Measurements from ENCODE around the gene USB1.

The USB1 gene

DNA sequence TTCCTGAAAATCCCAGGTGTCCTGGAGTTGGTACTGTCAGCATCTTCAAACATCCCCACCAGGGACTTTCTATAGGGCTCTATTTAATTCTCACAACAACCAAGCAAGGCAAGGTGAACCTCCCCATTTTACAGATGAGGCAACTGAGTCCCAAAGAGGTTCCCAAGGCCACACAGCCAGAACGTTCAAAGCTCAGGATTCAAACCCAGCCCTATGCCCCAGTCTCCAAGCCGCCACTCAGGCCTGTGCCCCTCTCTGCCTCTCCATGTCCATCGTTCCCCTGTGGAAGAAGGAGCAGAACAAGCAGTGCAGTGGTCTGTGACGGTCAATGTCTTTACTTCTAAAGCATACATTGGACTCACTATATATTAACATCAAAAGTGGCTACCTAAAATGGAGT lies 6.8 kb upstream of the USB1 start:
- no peaks in the 10 kb centered on the region for H3K9me3 Mint-ChIP-seq
- H3K27me3 Mint-ChIP-seq (ENCODE audit: low read depth) = no peaks in the 10 kb centered on the region
- peaks cover 37% of the 10 kb centered on the region for H3K36me3 Mint-ChIP-seq (ENCODE audit: low read depth)
- peak overlapping the region; percentile 40 for H3K4me3 Mint-ChIP-seq
- peak overlapping the region; percentile 10 for H3K27ac Mint-ChIP-seq
- peaks cover 36% of the 10 kb centered on the region for H3K4me1 Mint-ChIP-seq (ENCODE audit: low read depth)
- DNase-seq (ENCODE audit: low spot score) = no peak

DNA sequence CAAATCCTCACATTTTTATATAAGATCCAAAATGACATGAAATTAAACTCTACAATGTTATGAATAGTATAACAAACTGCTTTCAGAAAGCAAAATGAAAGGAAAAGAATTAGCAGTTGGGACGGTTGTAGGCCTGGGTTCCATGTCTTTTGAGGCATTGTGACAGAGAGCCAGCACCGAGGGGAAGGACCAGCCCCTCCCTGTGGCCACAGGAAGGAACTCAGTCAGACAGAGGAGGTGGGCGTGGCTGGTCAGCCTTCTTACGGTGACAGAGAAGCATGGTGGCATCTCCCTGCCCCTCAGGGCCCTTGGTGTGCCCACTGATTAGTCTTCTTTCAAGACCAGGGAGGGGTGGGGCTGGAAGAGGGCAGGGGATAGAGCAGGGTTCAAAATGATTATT lies 6.4 kb upstream of the USB1 start:
- DNase-seq (ENCODE audit: low spot score) = peak; percentile 26
- Mint-ChIP-seq H3K27ac (peak overlapping the region; percentile 26), H3K36me3 (ENCODE audit: low read depth) (peaks cover 37% of the 10 kb centered on the region), H3K4me1 (ENCODE audit: low read depth) (peaks cover 38% of the 10 kb centered on the region), H3K27me3 (ENCODE audit: low read depth) (no peaks in the 10 kb centered on the region), H3K9me3 (no peaks in the 10 kb centered on the region), H3K4me3 (peak overlapping the region; percentile 40)

DNA sequence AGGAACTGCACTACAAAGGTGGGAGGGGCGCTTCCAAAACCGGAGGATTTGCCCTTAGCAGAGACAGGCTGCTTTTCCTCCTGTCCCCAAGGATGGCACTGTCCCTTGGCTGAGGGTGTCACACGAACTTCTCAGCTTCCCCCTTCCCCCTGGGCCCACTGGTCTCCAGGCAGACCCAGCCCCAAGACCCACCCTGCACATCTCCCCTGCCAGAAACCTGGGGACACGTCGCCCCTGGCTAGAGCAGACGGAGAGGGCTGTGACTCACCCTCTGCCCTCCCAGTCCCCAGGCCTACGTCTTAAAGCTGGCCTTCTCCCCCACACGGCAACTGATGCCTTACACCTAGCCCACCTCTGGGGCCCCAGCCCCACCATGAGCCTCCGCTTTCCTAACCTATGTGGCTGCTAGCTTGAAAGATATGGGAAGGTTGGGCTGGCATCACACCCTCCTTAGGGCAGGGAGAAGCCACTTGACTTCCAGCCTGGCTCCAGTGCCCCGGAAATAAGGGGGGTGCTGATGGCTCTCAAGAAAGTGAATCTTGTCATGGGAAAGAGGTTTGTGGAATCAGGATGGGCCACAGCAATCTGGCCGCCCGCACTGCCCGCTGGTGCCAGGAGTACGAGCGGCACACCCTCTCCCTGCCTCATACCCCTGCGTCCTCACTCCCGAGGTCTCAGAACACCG lies 5.3 kb upstream of the USB1 start:
- peaks cover 37% of the 10 kb centered on the region for H3K36me3 Mint-ChIP-seq (ENCODE audit: low read depth)
- DNase-seq (ENCODE audit: low spot score) = no peak
- H3K4me3 Mint-ChIP-seq = no peak overlapping the region
- H3K27ac Mint-ChIP-seq = peak overlapping the region; percentile 31
- H3K27me3 Mint-ChIP-seq (ENCODE audit: low read depth) = no peaks in the 10 kb centered on the region
- no peaks in the 10 kb centered on the region for H3K9me3 Mint-ChIP-seq
- H3K4me1 Mint-ChIP-seq (ENCODE audit: low read depth) = peaks cover 38% of the 10 kb centered on the region

DNA sequence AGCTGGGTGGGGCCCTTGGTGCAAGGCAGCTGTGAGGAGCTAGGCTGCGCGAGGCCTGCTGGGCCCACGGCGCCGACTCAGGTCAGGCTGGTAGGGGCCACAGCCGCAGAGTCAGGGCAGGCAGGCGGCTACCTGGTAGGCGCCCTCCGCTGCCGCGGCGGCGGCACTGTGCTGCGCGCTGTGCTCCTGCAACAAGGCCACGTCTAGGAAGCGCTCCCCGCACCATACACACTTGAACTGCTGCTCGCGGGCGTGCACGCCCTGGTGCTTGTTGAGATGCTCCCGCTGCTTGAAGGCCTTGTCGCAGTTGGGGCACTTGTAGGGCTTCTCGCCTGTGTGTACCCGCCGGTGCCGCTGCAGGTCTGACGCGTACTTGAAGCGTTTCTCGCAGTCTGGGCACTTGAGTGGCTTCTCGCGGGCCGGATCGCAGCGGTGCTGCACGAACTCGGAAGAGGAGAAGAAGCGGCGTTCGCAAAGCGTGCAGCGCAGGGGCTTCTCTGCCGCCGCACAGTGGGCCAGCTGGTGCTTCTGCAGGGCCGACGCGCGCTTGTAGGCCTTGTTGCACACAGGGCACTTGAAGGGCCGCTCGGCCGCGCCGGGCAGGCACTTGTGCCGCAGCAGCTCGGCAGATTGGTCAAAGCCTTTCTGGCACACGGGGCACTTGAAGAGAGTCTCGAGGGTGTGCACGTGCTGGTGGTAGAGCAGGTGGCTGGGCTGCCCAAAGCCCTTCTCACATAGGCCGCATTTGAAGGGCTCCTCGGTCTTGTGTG lies 4.6 kb upstream of the USB1 start:
- H3K4me3 Mint-ChIP-seq = no peak overlapping the region
- peaks cover 38% of the 10 kb centered on the region for H3K4me1 Mint-ChIP-seq (ENCODE audit: low read depth)
- no peak for DNase-seq (ENCODE audit: low spot score)
- H3K27ac Mint-ChIP-seq = no peak overlapping the region
- peaks cover 37% of the 10 kb centered on the region for H3K36me3 Mint-ChIP-seq (ENCODE audit: low read depth)
- no peaks in the 10 kb centered on the region for H3K9me3 Mint-ChIP-seq
- no peaks in the 10 kb centered on the region for H3K27me3 Mint-ChIP-seq (ENCODE audit: low read depth)

DNA sequence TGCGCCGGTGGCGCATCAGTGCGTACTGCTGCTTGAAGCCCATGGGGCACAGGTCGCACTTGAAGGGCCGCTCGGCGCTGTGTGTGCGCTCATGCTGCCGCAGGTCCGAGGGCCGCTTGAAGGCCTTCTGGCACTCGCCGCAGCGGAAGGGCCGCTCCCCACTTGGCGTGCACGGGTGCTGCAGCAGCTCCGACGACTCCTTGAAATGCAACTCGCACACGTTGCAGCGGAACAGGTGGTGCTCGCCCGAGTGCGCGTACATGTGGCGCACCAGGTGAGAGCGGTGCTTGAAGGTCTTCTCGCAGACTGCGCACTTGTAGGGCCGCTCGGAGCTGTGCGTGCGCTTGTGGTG lies 4.1 kb upstream of the USB1 start:
- peaks cover 43% of the 10 kb centered on the region for H3K4me1 Mint-ChIP-seq (ENCODE audit: low read depth)
- H3K4me3 Mint-ChIP-seq = peak overlapping the region; percentile 24
- no peak overlapping the region for H3K27ac Mint-ChIP-seq
- DNase-seq (ENCODE audit: low spot score) = no peak
- H3K36me3 Mint-ChIP-seq (ENCODE audit: low read depth) = peaks cover 39% of the 10 kb centered on the region
- no peaks in the 10 kb centered on the region for H3K27me3 Mint-ChIP-seq (ENCODE audit: low read depth)
- no peaks in the 10 kb centered on the region for H3K9me3 Mint-ChIP-seq

DNA sequence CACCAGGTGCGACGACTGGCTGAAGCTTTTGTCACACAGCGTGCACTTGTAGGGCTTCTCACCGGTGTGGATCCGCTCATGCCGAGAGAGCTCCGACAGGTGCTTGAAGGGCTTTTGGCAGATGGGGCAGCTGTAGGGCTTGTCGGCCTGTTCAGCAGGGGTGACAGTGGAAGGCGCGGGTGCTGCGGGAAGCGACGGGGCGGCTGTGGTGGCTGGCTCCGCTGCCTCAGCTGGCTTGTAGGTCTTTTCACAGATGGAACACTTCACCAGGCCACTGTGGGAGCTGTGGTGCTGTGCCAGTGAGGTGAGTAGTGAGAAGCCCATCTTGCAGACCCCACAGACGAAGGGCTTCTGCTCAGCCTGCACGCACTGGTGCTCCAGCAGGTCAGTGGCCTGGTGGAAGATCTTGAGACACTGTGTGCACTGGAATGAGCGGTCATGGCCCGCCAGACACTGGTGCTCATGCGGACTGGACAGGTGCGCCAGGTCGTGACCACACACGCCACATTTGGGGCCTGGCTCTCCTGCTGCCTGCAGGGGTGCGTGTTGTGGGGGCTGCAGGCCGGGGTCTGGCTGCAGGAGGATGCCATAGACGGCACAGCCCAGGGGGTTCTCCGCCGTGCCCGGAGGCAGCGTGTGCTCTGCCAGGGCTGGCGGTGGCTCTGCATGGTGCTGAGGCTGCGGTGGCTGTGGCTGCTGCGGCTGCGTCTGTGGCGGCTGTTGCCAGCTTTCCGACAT lies 3.5 kb upstream of the USB1 start:
- no peaks in the 10 kb centered on the region for H3K27me3 Mint-ChIP-seq (ENCODE audit: low read depth)
- DNase-seq (ENCODE audit: low spot score) = no peak
- H3K36me3 Mint-ChIP-seq (ENCODE audit: low read depth) = peaks cover 42% of the 10 kb centered on the region
- H3K27ac Mint-ChIP-seq = peak overlapping the region; percentile 90
- H3K4me3 Mint-ChIP-seq = peak overlapping the region; percentile 87
- peaks cover 48% of the 10 kb centered on the region for H3K4me1 Mint-ChIP-seq (ENCODE audit: low read depth)
- H3K9me3 Mint-ChIP-seq = no peaks in the 10 kb centered on the region

DNA sequence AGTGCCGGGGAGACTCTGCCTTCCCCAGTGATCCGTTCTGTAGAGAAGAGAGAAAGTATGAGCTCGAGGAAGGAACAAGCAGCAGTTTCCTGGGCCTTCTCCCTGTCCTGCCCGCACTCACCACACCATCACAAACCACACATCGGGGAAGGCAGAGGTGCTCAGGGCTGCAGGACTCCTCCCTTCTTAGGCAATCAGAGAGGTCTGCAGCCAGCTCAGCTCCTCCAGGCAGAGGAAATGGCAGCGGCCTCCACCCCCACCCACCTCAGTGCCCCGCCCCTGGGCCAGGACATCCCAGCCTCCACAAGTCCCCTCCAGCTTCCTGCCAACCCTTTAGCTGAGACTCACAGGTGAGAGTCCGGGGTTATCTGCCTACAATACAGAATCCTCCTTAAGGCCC lies 2.7 kb upstream of the USB1 start:
- DNase-seq (ENCODE audit: low spot score) = peak; percentile 52
- H3K4me1 Mint-ChIP-seq (ENCODE audit: low read depth) = peaks cover 52% of the 10 kb centered on the region
- peak overlapping the region; percentile 87 for H3K4me3 Mint-ChIP-seq
- H3K27ac Mint-ChIP-seq = peak overlapping the region; percentile 90
- H3K36me3 Mint-ChIP-seq (ENCODE audit: low read depth) = peaks cover 40% of the 10 kb centered on the region
- H3K9me3 Mint-ChIP-seq = no peaks in the 10 kb centered on the region
- no peaks in the 10 kb centered on the region for H3K27me3 Mint-ChIP-seq (ENCODE audit: low read depth)

DNA sequence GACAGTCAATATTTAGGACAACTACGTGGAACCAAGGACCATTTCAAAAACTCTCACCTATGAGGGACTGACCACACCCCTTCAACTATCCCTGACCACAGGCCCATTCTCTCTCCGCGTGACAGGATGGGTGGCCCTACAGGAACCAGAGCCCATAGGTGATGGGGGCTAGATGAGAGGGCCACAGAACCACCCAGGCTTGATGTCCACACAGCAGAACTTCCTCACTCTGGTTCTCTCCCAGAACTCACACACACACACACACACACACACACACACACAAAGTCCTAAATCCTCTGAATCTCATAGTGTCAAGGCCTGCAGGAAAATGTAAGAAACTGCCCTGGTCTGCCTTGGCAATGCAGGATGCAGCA lies 2.2 kb upstream of the USB1 start:
- DNase-seq (ENCODE audit: low spot score) = no peak
- H3K36me3 Mint-ChIP-seq (ENCODE audit: low read depth) = peaks cover 43% of the 10 kb centered on the region
- peak overlapping the region; percentile 87 for H3K4me3 Mint-ChIP-seq
- no peaks in the 10 kb centered on the region for H3K9me3 Mint-ChIP-seq
- H3K27ac Mint-ChIP-seq = peak overlapping the region; percentile 90
- peaks cover 55% of the 10 kb centered on the region for H3K4me1 Mint-ChIP-seq (ENCODE audit: low read depth)
- H3K27me3 Mint-ChIP-seq (ENCODE audit: low read depth) = no peaks in the 10 kb centered on the region

DNA sequence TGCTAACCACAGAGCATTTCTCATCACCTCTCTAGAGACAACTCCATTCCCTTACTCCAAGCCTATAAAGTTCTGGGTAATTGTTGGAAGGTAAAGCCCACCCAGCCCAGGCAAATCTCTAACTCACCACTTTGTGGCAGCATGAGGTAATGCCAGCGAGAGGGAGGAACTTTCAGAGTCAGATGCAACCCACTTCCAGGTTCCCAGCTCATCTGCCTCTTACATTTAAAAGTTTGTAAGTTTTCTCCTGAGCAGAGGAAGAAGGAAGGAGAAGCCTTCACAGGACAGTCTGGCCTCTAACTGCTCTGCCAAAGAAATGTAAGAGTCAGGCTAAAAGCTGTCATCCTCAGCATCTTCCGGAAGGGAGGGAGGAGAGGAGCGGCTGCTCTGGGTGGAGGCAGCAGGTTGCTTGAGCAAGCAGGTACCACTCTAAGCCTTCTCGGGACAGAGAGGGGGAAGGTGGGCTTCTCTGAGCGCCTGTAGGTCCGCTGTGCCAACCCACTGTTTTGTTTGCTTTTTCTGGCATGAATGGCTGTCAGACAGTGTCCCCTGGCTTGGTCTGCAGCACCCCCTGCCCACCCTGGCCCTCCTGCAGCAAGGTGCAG lies 1.7 kb upstream of the USB1 start:
- no peak for DNase-seq (ENCODE audit: low spot score)
- peaks cover 53% of the 10 kb centered on the region for H3K4me1 Mint-ChIP-seq (ENCODE audit: low read depth)

DNA sequence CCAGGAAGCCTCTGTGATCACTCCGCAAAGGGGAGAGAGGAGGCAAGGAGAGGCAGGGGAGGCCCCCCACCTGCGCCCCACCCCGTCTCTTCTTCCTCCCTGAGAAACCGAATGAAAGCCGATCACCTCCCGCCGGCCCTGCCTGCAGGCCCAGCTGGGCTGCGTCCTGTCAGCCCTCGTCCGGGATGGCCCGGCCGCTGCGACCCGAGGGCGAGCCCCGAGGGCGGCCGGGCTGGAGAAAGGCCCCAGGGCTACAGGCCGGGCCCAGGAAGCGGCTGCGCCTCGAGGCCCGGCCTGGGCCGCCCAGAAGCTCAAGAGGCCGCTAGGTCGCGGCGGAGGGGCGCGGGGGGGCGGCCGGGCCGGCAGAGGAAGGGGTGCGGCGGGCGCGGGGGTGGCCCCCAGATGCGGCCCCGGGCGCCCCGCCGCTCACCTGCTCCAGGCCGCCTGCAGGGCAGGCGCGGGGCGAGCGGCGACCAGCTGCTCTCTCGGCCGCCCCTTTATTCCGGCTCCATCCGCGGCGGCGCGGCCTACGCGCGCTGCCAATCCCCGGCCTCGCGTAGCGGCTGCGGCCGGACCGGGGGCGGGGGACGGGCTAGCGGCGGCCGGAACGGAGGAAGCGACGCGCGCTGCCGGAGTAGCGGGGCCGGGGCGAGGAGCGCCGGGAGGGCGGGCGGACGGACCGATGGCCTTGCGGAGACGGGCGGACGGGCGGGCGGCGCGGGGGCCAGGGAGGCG lies 1.1 kb upstream of the USB1 start, which contains the start of gene ZNF319:
Gene ZNF319, minus strand, starts transcription at position 702 of the 735 bp plus-strand sequence. CDS start 2,407 bp downstream, outside the sequence.
- Mint-ChIP-seq H3K4me1 (ENCODE audit: low read depth) (peaks cover 50% of the 10 kb centered on the region), H3K36me3 (ENCODE audit: low read depth) (peaks cover 43% of the 10 kb centered on the region)
- DNase-seq (ENCODE audit: low spot score) = no peak

More for the DNA sequence above, 1.7 kb upstream of the USB1 start:
- H3K4me3 Mint-ChIP-seq = peak overlapping the region; percentile 87
- H3K27ac Mint-ChIP-seq = peak overlapping the region; percentile 90
- H3K36me3 Mint-ChIP-seq (ENCODE audit: low read depth) = peaks cover 43% of the 10 kb centered on the region
- H3K9me3 Mint-ChIP-seq = no peaks in the 10 kb centered on the region
- no peaks in the 10 kb centered on the region for H3K27me3 Mint-ChIP-seq (ENCODE audit: low read depth)

DNA sequence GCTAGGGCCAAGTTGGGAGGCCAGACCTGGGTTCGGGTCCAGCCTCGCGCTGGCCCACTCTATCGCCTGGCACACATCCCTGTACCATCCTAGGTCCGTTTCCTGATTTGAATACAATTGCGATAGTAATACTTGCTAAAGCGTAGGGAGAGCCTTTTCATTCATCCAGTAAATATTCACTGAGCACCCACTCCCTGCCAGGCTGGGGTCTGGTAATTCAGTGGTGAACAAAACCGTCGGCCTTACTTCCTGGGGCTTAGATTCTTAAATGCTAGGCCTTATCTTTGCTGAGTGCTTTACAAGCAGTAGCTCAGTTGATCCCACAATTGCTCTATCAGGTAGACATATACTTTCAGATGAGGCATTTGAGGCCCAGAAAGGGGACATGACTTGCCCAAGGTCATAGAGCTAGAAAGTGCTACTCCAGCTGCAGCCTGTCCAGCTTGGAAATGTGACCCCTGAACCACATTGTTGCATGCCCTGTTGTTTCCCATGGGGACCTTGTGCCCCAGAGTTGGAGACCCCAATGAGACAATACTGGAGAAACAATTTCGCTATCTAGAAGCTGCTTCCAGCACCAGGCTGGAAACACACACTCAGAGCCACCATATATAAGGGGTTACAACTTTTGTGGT lies 691 bp downstream of the USB1 start:
- H3K4me1 Mint-ChIP-seq (ENCODE audit: low read depth) = peaks cover 42% of the 10 kb centered on the region

More for the DNA sequence above, 1.1 kb upstream of the USB1 start, which contains the start of gene ZNF319:
- Mint-ChIP-seq H3K27me3 (ENCODE audit: low read depth) (no peaks in the 10 kb centered on the region), H3K9me3 (no peaks in the 10 kb centered on the region), H3K27ac (peak within 1 kb of the TSS; percentile 90), H3K4me3 (peak within 1 kb of the TSS; percentile 90)

DNA sequence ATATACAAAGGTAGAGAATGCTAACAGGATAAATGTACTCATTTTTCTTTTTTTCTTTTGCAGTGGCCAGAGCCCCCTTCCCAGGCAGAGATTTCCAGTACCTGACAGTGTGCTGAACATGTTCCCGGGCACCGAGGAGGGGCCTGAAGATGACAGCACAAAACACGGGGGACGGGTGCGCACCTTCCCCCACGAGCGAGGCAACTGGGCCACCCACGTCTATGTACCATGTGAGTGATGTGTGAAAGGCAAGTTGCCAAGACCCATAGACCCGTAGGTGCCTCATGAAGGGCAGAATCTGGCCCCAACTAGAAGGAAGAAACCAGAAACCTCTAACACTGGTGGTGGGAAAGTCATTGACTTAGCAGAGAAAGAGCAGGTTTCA lies 1.2 kb downstream of the USB1 start:
- Mint-ChIP-seq H3K4me3 (peak overlapping the region; percentile 40), H3K4me1 (ENCODE audit: low read depth) (peaks cover 42% of the 10 kb centered on the region), H3K9me3 (no peaks in the 10 kb centered on the region), H3K27ac (no peak overlapping the region), H3K27me3 (ENCODE audit: low read depth) (no peaks in the 10 kb centered on the region), H3K36me3 (ENCODE audit: low read depth) (peaks cover 35% of the 10 kb centered on the region)
- no peak for DNase-seq (ENCODE audit: low spot score)

More for the DNA sequence above, 691 bp downstream of the USB1 start:
- Mint-ChIP-seq H3K9me3 (no peaks in the 10 kb centered on the region), H3K36me3 (ENCODE audit: low read depth) (peaks cover 35% of the 10 kb centered on the region), H3K4me3 (peak overlapping the region; percentile 90), H3K27ac (no peak overlapping the region), H3K27me3 (ENCODE audit: low read depth) (no peaks in the 10 kb centered on the region)
- no peak for DNase-seq (ENCODE audit: low spot score)

DNA sequence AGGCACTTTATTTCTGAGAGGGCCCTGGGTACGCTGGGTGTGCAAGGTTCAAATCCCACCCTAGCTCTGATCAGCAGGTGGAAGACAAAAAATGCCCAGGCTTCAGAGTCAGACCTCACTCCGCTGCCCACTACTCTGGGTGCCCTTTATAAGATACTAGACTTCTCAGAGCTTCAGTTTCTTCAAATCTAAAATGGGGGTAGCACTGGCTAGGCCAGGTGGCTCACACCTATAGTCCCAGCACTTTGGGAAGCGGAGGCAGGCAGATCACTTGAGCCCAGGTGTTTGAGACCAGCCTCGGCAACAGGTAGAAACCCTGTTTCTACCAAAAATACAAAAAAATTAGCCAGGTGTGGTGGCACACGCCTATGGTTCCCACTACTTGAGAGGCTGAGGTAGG lies 1.7 kb downstream of the USB1 start:
- Mint-ChIP-seq H3K27ac (no peak overlapping the region), H3K27me3 (ENCODE audit: low read depth) (no peaks in the 10 kb centered on the region), H3K36me3 (ENCODE audit: low read depth) (peaks cover 33% of the 10 kb centered on the region), H3K9me3 (no peaks in the 10 kb centered on the region), H3K4me3 (no peak overlapping the region), H3K4me1 (ENCODE audit: low read depth) (peaks cover 36% of the 10 kb centered on the region)
- DNase-seq (ENCODE audit: low spot score) = no peak

Data from T-helper 2 cell treated with Interferon-gamma antibody and Interleukin-4, amounts not matched to agents 5 μg/mL and 100 μg/mL, for 36 hours (primary cell).